Choroid plexus epithelial cell (primary cell): ENCODE results near the gene FAM174C.

Experiments
- DNase-seq: peaks from one replicate; pipeline ENCODE4 v3.0.0-alpha.2; 2010; ENCODE audit warnings: low read depth
- H3K4me3 ChIP-seq: 2 replicates; pipeline ENCODE4 v1.5.1; 2011; ENCODE audit warnings: low read depth, mild to moderate bottlenecking, control low read depth, low read length, moderate library complexity
- TF ChIP-seq, protein P1 (sequence below): conservative IDR thresholded peaks from 2 replicates; pipeline ENCODE4 v1.5.1; 2011; ENCODE audit warnings: low read depth, mild to moderate bottlenecking, control low read depth, inconsistent platforms, low read length, moderate library complexity

Gene FAM174C

DNA sequence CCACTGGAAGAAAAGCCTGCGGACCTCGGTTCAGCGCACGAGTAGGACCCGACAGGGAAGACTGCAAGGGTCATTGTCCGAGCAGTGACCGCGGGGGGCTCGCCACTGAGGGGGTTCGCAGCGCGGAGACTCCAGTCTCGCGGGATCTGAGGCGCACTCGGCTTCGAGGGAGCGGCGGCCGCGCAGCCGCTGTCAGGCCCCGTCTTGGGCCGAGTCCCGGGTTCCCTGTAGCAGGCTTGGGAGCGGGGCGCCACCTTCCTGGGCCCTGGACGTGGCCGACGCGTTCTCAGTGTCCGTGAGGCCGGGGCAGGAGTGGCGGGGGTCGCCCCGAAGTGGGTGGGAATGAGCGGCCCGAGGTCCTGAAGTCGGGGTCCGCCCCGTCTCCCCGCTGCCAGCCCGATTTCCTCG lies 474 bp upstream of the FAM174C start:
- TF ChIP-seq, protein P1, sequence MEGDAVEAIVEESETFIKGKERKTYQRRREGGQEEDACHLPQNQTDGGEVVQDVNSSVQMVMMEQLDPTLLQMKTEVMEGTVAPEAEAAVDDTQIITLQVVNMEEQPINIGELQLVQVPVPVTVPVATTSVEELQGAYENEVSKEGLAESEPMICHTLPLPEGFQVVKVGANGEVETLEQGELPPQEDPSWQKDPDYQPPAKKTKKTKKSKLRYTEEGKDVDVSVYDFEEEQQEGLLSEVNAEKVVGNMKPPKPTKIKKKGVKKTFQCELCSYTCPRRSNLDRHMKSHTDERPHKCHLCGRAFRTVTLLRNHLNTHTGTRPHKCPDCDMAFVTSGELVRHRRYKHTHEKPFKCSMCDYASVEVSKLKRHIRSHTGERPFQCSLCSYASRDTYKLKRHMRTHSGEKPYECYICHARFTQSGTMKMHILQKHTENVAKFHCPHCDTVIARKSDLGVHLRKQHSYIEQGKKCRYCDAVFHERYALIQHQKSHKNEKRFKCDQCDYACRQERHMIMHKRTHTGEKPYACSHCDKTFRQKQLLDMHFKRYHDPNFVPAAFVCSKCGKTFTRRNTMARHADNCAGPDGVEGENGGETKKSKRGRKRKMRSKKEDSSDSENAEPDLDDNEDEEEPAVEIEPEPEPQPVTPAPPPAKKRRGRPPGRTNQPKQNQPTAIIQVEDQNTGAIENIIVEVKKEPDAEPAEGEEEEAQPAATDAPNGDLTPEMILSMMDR, result no peak
- DNase-seq, result no peak
- H3K4me3 ChIP-seq, result peak overlapping the region; percentile 66

DNA sequence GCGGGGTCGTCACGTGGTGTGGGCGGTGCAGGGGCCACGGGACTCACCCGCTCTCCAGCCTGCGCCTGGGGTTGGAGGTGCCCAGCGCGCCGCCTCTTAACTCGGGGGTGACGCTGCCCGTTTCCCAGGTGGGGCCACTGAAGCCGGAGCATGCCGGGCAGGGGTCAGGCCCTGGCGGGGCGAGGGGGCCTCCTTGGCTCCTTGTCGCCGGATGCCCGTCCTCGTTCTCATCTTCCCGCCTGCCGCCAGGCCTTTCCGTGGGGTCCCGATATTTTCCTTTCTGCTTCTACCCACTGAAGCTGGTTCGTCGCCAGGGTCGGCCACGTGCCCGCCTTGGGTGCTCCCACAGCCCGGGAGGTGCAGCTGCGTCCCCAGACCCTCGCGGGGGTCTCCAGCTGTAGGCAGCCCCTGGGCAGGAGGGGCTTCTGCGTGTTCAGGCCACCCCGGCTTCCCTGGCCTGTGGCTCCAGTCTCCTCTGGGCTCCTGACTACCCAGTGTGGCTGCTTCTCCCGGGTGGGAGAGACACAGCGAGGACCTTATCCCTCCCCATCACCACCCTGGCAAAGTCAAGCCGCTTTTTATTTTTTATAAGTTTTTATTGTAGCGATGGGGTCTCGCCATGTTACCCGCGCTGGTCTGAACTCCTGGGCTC lies 772 bp downstream of the FAM174C start:
- no peak for DNase-seq
- TF ChIP-seq, protein P1, result no peak

DNA sequence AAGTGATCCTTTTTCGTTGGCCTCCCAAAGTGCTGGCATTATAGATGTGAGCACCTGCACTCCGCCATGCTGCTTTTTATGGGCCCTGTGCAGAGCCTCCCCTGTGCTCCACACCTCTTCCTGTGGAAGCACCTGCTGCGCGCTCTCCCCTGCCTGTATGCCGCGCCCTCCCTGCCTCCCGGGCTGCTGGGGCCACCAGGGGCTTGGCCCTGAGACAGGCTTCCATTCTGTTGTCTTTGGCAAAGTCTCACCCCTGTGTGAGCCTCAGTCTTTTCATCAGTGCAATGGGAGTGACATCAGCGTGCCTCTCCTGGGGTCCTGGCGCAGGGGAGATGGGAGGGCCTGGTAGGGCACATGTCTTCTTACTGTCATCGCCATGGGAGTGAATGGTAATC lies 1.3 kb downstream of the FAM174C start:
- TF ChIP-seq, protein P1, result no peak
- H3K4me3 ChIP-seq, result peak overlapping the region; percentile 21
- no peak for DNase-seq

More for the DNA sequence above, 772 bp downstream of the FAM174C start:
- peak overlapping the region; percentile 76 for H3K4me3 ChIP-seq

DNA sequence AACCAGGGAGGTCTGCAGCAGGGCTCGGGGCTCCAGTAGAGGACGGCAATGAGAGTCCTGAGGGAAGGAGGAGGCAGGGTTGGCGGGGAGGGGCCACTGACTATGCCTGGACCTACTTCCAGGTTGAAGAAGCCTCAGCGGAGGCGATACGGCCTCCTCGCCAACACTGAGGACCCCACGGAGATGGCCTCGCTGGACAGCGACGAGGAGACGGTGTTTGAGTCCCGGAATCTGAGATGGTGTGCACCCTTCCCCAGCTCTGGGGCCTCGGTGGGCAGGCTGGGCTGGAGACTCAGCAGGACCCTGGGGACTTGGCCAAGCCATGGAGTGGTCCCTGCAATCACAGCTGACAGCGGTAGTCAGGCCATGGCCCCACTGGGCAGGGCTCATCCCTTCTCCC lies 1.7 kb downstream of the FAM174C start:
- H3K4me3 ChIP-seq, result no peak overlapping the region
- DNase-seq, result no peak
- TF ChIP-seq, protein P1, result no peak

DNA sequence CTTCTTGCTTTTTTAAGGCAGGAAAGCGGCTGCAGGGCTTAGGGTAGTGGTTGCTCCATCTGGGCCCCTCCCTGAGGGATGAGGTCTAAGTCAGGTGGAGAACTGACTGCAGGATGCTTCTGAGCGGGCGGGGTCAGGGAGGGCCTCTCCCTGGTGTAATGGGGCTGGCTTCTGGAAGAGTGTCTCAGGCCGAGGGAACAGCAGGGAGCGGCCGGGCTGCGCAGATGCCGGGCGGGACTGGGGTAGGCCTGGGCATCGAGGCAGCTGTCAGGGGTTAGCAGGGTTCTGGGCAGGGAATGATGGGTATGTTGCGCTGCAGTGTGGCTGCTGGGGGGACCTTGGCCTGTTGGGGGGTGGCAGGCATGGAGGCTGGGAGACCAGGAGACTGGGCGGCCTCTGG lies 2.7 kb downstream of the FAM174C start:
- no peak for DNase-seq
- TF ChIP-seq, protein P1, result no peak
- H3K4me3 ChIP-seq, result no peak overlapping the region

DNA sequence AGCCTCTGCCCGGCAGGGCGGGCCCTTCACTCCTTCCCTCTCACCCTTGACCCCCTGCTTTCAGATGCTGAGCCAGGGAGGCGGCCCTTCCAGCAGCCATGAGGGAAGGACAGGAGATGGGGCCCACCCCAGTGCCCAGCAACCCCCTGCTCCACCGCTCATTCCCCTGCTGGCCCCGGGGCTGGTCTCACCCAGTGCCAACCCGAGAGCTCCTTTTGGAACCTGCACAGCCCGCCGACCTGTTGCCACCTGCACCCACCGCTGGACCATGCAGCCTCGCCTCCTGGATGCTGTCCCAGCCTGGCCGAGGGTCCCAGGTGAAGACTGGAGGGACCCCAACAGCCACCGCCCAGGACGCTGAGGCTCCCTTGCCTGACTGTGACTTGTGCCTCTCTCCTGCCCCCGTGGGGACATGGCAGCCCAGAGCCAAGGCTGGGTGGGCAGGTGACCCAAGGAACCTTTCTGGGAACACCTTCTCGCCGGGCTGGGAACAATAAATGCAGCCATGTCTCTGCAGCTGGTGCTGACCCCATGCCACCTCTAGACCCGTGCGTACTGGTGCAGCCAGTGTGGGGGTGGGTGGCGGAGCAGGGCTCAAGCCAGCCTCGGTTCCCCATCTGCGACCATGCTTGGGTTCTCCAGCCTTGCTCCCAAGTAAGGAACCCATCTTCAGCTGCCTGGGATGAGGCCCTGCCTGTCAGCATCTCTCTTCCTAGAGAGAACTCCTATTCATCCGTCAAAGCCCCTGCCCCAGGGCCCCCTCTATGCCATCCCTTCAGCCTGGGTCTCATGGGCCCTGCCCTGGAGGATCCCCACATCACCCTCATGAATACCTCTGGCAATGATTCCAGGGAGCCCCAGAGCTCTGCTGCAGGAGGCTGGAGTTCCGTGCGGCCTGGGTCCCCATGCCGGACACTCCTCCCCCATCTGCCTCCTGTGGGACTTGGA lies 3.7 kb downstream of the FAM174C start:
- no peak overlapping the region for H3K4me3 ChIP-seq
- TF ChIP-seq, protein P1, result no peak

More for the DNA sequence above, 3.7 kb downstream of the FAM174C start:
- DNase-seq, result no peak
